Measurements from ENCODE around the gene SAMD4B. TPM values are rescaled to one million over a fixed set of nuclear protein-coding genes. Genes with fewer than 3 reads are reported as not detected.
"Not testable (repeated sequence)": the region's sequence is repeated elsewhere in the genome, so short reads cannot be mapped to it uniquely, and the experiment has no call there.

The SAMD4B gene
- polyA plus RNA-seq, 2 donors: 78.7 to 140 TPM

DNA sequence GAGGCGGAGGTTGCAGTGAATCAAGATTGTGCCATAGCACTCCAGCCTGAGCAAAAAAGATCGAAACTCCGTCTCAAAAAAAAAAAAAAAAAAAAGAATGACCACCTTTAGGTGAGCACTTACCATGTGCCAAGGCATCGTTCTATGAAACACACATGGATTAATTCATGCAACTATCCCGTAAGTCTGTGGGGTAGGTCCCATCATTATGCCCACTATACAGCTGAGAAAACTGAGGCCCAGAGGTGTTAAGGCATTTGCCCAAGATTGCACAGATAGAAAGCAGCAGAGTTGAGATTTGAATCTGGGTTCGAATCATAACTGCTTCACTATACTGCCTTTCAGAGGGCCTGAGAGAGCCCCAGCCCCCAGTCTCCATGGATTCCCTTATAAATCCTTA, 8.7 kb upstream of the SAMD4B start:
- 94 to 96% methylated on average over 6 of the region's 6 CpGs for WGBS, 2 donors
- Histone ChIP-seq H3K4me1 (ENCODE audit: control insufficient read depth in 2 of 2, insufficient read depth in 2 of 2, low read length in 1 of 2) (no peaks in the 10 kb centered on the region), H3K27me3 (ENCODE audit: control insufficient read depth in 1 of 2, insufficient read depth in 2 of 2, low read length in 2 of 2) (no peaks in the 10 kb centered on the region), H3K4me3 (ENCODE audit: low read depth in 1 of 2, low read length in 2 of 2) (no peak overlapping the region), H3K9me3 (ENCODE audit: control insufficient read depth in 2 of 2, insufficient read depth in 1 of 2, low read depth in 1 of 2, low read length in 1 of 2) (no peaks in the 10 kb centered on the region), H3K36me3 (ENCODE audit: control insufficient read depth in 2 of 2, insufficient read depth in 2 of 2, low read length in 1 of 2) (no peaks in the 10 kb centered on the region), H3K27ac (ENCODE audit: low read depth in 2 of 2, low read length in 1 of 2) (no peak overlapping the region)

DNA sequence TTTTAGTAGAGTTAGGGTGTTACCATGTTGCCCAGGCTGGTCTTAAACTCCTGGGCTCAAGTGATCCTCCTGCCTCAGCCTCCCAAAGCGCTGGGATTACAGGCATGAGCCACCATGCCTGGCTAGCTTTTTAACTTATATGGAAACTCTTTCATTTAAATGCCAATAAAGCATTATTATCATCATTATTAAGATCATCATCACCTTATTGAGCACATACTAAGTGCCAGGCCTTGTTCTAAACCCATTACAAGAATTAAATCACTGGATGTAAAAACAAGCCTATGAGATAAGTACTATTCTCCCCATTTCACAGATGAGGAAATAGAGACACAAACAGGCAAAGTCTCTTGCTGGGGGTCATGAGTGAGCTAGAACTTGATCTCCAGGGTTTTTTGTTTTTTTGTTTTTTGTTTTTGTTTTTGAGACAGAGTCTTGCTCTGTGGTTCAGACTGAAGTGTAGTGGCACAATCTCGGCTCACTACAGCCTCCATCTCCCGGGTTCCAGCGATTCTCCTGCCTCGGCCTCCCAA, 7.7 kb upstream of the SAMD4B start:
- no peak overlapping the region for H3K27ac ChIP-seq (ENCODE audit: low read depth in 2 of 2, low read length in 1 of 2)
- no peaks in the 10 kb centered on the region for H3K27me3 ChIP-seq (ENCODE audit: control insufficient read depth in 1 of 2, insufficient read depth in 2 of 2, low read length in 2 of 2)
- 91% methylated on average over 5 of the region's 5 CpGs for WGBS, 2 donors
- H3K4me3 ChIP-seq (ENCODE audit: low read depth in 1 of 2, low read length in 2 of 2): no peak overlapping the region
- H3K36me3 ChIP-seq (ENCODE audit: control insufficient read depth in 2 of 2, insufficient read depth in 2 of 2, low read length in 1 of 2): no peaks in the 10 kb centered on the region
- H3K4me1 ChIP-seq (ENCODE audit: control insufficient read depth in 2 of 2, insufficient read depth in 2 of 2, low read length in 1 of 2): no peaks in the 10 kb centered on the region
- no peaks in the 10 kb centered on the region for H3K9me3 ChIP-seq (ENCODE audit: control insufficient read depth in 2 of 2, insufficient read depth in 1 of 2, low read depth in 1 of 2, low read length in 1 of 2)

DNA sequence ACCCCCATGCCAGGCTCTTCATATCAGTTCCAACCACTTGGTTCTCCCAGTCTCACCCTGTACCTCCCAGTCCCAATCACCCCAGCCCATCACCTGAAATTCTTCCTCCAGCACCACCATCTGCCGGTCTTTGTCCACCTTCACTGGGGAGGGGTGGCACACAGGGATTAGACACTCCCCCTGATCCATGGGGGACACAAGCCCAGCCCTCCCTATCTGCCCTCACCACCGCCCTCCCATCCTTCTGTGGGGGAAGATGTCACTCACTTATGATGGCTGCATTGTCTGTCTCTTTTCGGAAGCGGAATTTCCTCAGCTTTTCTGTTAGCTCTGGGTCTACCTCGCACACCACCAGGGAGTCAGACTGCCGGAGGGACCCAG, 7.1 kb upstream of the SAMD4B start:
- Histone ChIP-seq H3K9me3 (ENCODE audit: control insufficient read depth in 2 of 2, insufficient read depth in 1 of 2, low read depth in 1 of 2, low read length in 1 of 2) (no peaks in the 10 kb centered on the region), H3K27me3 (ENCODE audit: control insufficient read depth in 1 of 2, insufficient read depth in 2 of 2, low read length in 2 of 2) (no peaks in the 10 kb centered on the region), H3K36me3 (ENCODE audit: control insufficient read depth in 2 of 2, insufficient read depth in 2 of 2, low read length in 1 of 2) (no peaks in the 10 kb centered on the region), H3K4me3 (ENCODE audit: low read depth in 1 of 2, low read length in 2 of 2) (peak overlapping the region; percentile 20 to 39), H3K27ac (ENCODE audit: low read depth in 2 of 2, low read length in 1 of 2) (peak overlapping the region; percentile 76), H3K4me1 (ENCODE audit: control insufficient read depth in 2 of 2, insufficient read depth in 2 of 2, low read length in 1 of 2) (no peaks in the 10 kb centered on the region)
- 49 to 51% methylated on average over 6 of the region's 6 CpGs for WGBS, 2 donors

DNA sequence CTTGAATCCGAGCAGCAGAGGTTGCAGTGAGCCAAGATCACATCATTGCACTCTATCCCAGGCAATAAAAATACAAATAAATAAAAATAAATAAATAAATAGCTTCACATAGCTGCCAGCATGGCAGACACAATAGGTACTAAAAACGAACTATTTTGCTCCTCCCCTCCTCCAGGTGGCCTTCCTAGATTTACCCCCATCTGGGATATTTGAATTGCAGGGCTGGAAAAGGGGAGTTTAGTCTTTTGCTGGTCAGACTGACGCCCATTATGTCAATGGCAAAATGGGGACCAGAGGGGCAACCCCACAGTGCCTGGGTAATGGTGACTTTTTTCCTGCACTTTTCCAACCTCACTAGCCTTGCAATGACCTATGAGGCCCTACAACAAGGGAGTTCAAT, 5.7 kb upstream of the SAMD4B start:
- Histone ChIP-seq H3K9me3 (ENCODE audit: control insufficient read depth in 2 of 2, insufficient read depth in 1 of 2, low read depth in 1 of 2, low read length in 1 of 2) (no peaks in the 10 kb centered on the region), H3K36me3 (ENCODE audit: control insufficient read depth in 2 of 2, insufficient read depth in 2 of 2, low read length in 1 of 2) (no peaks in the 10 kb centered on the region), H3K4me1 (ENCODE audit: control insufficient read depth in 2 of 2, insufficient read depth in 2 of 2, low read length in 1 of 2) (peaks cover 0 to 4% of the 10 kb centered on the region in 2 donors), H3K27me3 (ENCODE audit: control insufficient read depth in 1 of 2, insufficient read depth in 2 of 2, low read length in 2 of 2) (no peaks in the 10 kb centered on the region), H3K27ac (ENCODE audit: low read depth in 2 of 2, low read length in 1 of 2) (no peak overlapping the region), H3K4me3 (ENCODE audit: low read depth in 1 of 2, low read length in 2 of 2) (no peak overlapping the region)
- 68 to 69% methylated on average over 3 of the region's 3 CpGs for WGBS, 2 donors

DNA sequence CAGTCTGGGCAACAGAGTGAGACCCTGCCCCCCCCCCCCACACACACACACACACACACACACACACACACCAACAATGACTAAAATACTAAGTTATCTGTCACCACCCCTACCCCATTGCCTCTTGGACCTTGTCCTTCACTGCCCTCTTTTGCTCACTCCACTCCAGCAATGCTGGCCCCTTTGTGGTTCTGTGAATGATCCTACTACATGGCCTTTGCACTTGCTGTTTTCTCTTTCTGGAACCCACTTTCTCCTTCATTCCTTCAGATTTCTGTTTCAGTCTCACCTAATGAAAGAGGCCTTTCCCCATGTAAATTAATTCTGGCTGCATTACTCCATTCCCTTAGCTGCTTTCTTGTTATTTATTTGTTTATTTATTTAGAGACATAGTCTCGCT, 2.5 kb upstream of the SAMD4B start:
- peaks cover 0 to 7% of the 10 kb centered on the region in 2 donors for H3K4me1 ChIP-seq (ENCODE audit: control insufficient read depth in 2 of 2, insufficient read depth in 2 of 2, low read length in 1 of 2)
- H3K27ac ChIP-seq (ENCODE audit: low read depth in 2 of 2, low read length in 1 of 2): no peak overlapping the region
- H3K4me3 ChIP-seq (ENCODE audit: low read depth in 1 of 2, low read length in 2 of 2): no peak overlapping the region
- no peaks in the 10 kb centered on the region for H3K9me3 ChIP-seq (ENCODE audit: control insufficient read depth in 2 of 2, insufficient read depth in 1 of 2, low read depth in 1 of 2, low read length in 1 of 2)
- H3K36me3 ChIP-seq (ENCODE audit: control insufficient read depth in 2 of 2, insufficient read depth in 2 of 2, low read length in 1 of 2): no peaks in the 10 kb centered on the region
- H3K27me3 ChIP-seq (ENCODE audit: control insufficient read depth in 1 of 2, insufficient read depth in 2 of 2, low read length in 2 of 2): no peaks in the 10 kb centered on the region
- 95 to 100% methylated on average over 1 of the region's 1 CpG for WGBS, 2 donors

DNA sequence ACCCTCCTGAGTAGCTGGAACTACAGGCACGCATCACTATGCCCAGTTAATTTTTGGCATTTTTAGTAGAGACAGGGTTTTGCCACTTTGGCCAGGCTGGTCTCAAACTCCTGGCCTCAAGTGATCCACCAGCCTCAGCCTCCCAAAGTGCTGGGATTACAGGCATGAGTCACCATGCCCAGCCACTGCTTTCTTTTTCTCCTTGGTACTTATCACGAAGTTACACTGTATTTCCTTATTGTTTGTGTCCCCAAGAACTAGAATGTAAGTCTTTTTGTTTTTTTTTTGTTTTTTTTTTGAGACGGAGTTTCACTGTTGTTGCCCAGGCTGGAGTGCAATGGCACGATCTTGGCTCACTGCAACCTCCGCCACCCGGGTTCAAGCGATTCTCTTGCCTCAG, 2.1 kb upstream of the SAMD4B start:
- not testable (repeated sequence) for H3K27me3 ChIP-seq (ENCODE audit: control insufficient read depth in 1 of 2, insufficient read depth in 2 of 2, low read length in 2 of 2); H3K36me3 ChIP-seq (ENCODE audit: control insufficient read depth in 2 of 2, insufficient read depth in 2 of 2, low read length in 1 of 2); H3K4me3 ChIP-seq (ENCODE audit: low read depth in 1 of 2, low read length in 2 of 2); H3K27ac ChIP-seq (ENCODE audit: low read depth in 2 of 2, low read length in 1 of 2); H3K9me3 ChIP-seq (ENCODE audit: control insufficient read depth in 2 of 2, insufficient read depth in 1 of 2, low read depth in 1 of 2, low read length in 1 of 2); H3K4me1 ChIP-seq (ENCODE audit: control insufficient read depth in 2 of 2, insufficient read depth in 2 of 2, low read length in 1 of 2)
- 81 to 87% methylated on average over 7 of the region's 7 CpGs for WGBS, 2 donors

DNA sequence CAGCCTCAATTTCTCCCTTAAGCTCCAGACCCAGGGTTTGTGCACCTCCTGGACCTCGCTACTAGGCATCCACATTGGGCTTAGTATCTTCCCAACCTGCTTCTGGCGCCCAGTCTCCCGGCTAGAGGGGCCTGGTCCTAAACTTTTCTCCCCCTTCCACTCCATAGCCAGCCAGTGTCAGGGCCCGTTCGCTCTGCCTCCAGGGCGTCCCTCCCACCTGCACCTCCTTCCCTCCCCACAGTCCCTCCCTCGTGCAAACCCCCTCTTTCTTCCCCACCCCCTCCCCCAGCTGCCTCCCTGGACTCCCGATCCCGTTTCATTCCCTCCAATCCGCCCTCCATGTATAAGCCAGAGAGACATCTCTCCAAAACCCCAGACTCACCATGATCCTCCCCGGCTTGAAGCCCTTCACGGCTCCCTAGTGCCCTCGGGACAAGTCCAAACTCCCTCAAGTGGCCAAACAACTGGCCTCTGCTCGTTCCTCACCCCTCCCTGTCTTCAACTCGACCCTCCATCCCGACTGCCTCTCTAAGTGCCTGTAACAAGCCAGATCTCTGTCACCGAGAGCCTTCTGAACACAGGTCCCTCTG, 997 bp upstream of the SAMD4B start:
- 2% methylated on average over 17 of the region's 17 CpGs for WGBS, 2 donors
- no peaks in the 10 kb centered on the region for H3K27me3 ChIP-seq (ENCODE audit: control insufficient read depth in 1 of 2, insufficient read depth in 2 of 2, low read length in 2 of 2)
- H3K36me3 ChIP-seq (ENCODE audit: control insufficient read depth in 2 of 2, insufficient read depth in 2 of 2, low read length in 1 of 2): no peaks in the 10 kb centered on the region
- peaks cover 0 to 7% of the 10 kb centered on the region in 2 donors for H3K4me1 ChIP-seq (ENCODE audit: control insufficient read depth in 2 of 2, insufficient read depth in 2 of 2, low read length in 1 of 2)
- H3K9me3 ChIP-seq (ENCODE audit: control insufficient read depth in 2 of 2, insufficient read depth in 1 of 2, low read depth in 1 of 2, low read length in 1 of 2): no peaks in the 10 kb centered on the region
- H3K4me3 ChIP-seq (ENCODE audit: low read depth in 1 of 2, low read length in 2 of 2): peak overlapping the region; percentile 59 to 75
- peak overlapping the region; percentile 79 to 93 for H3K27ac ChIP-seq (ENCODE audit: low read depth in 2 of 2, low read length in 1 of 2)

DNA sequence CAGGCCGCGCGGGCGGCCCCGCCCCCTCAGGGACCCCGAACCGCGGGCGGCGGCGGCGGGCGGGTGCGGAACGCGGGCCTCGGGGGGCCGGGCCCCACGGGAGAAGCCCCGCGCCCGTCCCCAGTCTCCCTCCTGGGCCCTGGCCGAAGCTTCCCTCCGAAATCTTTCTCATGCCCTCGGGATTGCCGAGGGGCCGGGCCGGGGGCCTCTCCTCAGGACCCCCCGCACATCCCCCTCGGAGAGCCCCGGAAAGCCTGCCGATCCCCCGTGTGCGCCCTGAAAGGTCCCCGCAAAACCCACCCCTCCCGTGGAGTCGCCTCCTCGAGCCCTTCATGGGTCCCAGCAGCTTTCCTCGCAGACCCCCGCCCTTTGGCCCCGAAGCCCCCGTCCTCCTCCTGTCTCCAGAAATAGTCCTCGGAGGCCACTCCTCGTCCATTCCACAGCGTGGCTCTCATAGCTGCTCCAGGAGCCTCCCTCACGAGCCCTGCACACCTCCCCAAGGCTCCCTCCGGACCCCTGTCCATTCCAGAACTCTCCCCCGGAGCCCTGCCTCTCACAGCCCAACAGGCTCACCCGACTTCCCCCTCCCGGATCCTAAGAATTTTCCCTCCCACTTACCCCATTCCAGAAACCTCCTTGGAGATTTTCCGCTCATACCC, 555 bp downstream of the SAMD4B start:
- H3K27ac ChIP-seq (ENCODE audit: low read depth in 2 of 2, low read length in 1 of 2): peak overlapping the region; percentile 87 to 94
- WGBS, 2 donors: 2 to 4% methylated on average over 27 to 51 of the region's 51 CpGs
- H3K36me3 ChIP-seq (ENCODE audit: control insufficient read depth in 2 of 2, insufficient read depth in 2 of 2, low read length in 1 of 2): no peaks in the 10 kb centered on the region
- H3K9me3 ChIP-seq (ENCODE audit: control insufficient read depth in 2 of 2, insufficient read depth in 1 of 2, low read depth in 1 of 2, low read length in 1 of 2): no peaks in the 10 kb centered on the region
- peak overlapping the region; percentile 77 to 87 for H3K4me3 ChIP-seq (ENCODE audit: low read depth in 1 of 2, low read length in 2 of 2)
- no peaks in the 10 kb centered on the region for H3K27me3 ChIP-seq (ENCODE audit: control insufficient read depth in 1 of 2, insufficient read depth in 2 of 2, low read length in 2 of 2)
- peaks cover 0 to 7% of the 10 kb centered on the region in 2 donors for H3K4me1 ChIP-seq (ENCODE audit: control insufficient read depth in 2 of 2, insufficient read depth in 2 of 2, low read length in 1 of 2)

DNA sequence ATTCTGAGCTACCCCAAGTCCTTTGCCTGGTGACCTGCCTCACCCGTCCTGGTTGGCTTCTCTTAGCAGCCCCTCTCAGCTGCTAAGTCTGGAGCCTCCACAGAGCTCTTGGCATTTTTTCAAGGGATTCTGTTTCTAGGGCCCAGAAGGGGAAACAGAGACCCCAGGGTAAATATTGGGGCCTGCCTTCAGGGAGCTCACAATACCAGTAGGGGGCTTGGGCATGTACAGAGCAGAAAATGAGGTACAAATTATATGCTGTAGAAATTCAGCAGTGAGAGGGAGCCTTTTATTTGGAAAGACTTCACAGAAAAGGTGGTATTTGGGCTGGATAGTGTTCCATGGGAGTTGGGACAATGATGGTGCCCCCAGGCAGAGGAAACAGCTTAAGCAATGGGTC, 3.7 kb downstream of the SAMD4B start:
- Histone ChIP-seq H3K4me1 (ENCODE audit: control insufficient read depth in 2 of 2, insufficient read depth in 2 of 2, low read length in 1 of 2) (peaks cover 0 to 4% of the 10 kb centered on the region in 2 donors), H3K4me3 (ENCODE audit: low read depth in 1 of 2, low read length in 2 of 2) (no peak overlapping the region), H3K27me3 (ENCODE audit: control insufficient read depth in 1 of 2, insufficient read depth in 2 of 2, low read length in 2 of 2) (no peaks in the 10 kb centered on the region), H3K27ac (ENCODE audit: low read depth in 2 of 2, low read length in 1 of 2) (no peak overlapping the region), H3K9me3 (ENCODE audit: control insufficient read depth in 2 of 2, insufficient read depth in 1 of 2, low read depth in 1 of 2, low read length in 1 of 2) (no peaks in the 10 kb centered on the region), H3K36me3 (ENCODE audit: control insufficient read depth in 2 of 2, insufficient read depth in 2 of 2, low read length in 1 of 2) (no peaks in the 10 kb centered on the region)
- WGBS, 2 donors: 79 to 81% methylated on average over 1 of the region's 1 CpG

Data from esophagus (tissue), 2 donors.